SK-N-SH (cell line): ENCODE measurements around the gene CDIPT. TPM values are rescaled to one million over a fixed set of nuclear protein-coding genes. Genes with fewer than 3 reads are reported as not detected.

Experiments
- FOXJ3 ChIP-seq: sonication (generic); formaldehyde crosslinking; IDR thresholded peaks from 2 replicates; pipeline ENCODE4 v1.5.1; 2020; ENCODE audit warnings: mild to moderate bottlenecking, missing genetic modification reagents
- GATA2 ChIP-seq: sonication (generic); formaldehyde crosslinking; IDR thresholded peaks from 2 replicates; pipeline ENCODE4 v1.5.0; 2020; ENCODE audit warnings: mild to moderate bottlenecking, missing genetic modification reagents
- JUND ChIP-seq: IDR thresholded peaks from 2 replicates; pipeline ENCODE4 v1.4.0; 2012
- RCOR1 ChIP-seq: fragments of 150-350 bp; IDR thresholded peaks from 2 replicates; pipeline ENCODE4 v1.6.1; 2017; ENCODE audit warnings: antibody characterized with exemption, low read length
- RFX5 ChIP-seq: IDR thresholded peaks from 2 replicates; pipeline ENCODE4 v1.6.1; 2012; ENCODE audit warnings: mild to moderate bottlenecking, improper control_type of control experiment, low read length
- TAF1 ChIP-seq: IDR thresholded peaks from 2 replicates; pipeline ENCODE4 v1.6.1; 2012; ENCODE audit warnings: low read depth, mild to moderate bottlenecking, low read length, moderate library complexity, borderline replicate concordance
- TCF12 ChIP-seq: IDR thresholded peaks from 2 replicates; pipeline ENCODE4 v1.4.0; 2012
- TEAD4 ChIP-seq: IDR thresholded peaks from 2 replicates; pipeline ENCODE4 v1.4.0; 2012; ENCODE audit warnings: mild to moderate bottlenecking, borderline replicate concordance; ENCODE audit not compliant: insufficient read depth
- ZBTB33 ChIP-seq: IDR thresholded peaks from 2 replicates; pipeline ENCODE4 v1.4.0; 2012; ENCODE audit warnings: low read depth, borderline replicate concordance
- polyA plus RNA-seq, 3 experiments: library from polyadenylated mRNA; depleted of rRNA; stranded (reverse); fragments of >200 nt; gene quantifications; 2 replicates each; pipeline ENCODE4 v1.2.3, GENCODE V29; 2012
- TF ChIP-seq, protein P1 (sequence below): IDR thresholded peaks from 2 replicates; pipeline ENCODE4 v1.6.1; 2012; ENCODE audit warnings: mild to moderate bottlenecking, low read depth, low read length, moderate library complexity
- TF ChIP-seq, protein P2 (sequence below): IDR thresholded peaks from 2 replicates; pipeline ENCODE4 v1.4.0; 2012; ENCODE audit warnings: low read depth
- TF ChIP-seq, protein P3 (sequence below): fragments of 150-350 bp; IDR thresholded peaks from 2 replicates; pipeline ENCODE4 v1.6.1; 2016; ENCODE audit warnings: mild to moderate bottlenecking, low read depth, low read length

CDIPT gene
- polyA plus RNA-seq, 1 of the 3 experiments (the other 2 are of a cell fraction) = 90.7 TPM

- TF ChIP-seq, protein P1, sequence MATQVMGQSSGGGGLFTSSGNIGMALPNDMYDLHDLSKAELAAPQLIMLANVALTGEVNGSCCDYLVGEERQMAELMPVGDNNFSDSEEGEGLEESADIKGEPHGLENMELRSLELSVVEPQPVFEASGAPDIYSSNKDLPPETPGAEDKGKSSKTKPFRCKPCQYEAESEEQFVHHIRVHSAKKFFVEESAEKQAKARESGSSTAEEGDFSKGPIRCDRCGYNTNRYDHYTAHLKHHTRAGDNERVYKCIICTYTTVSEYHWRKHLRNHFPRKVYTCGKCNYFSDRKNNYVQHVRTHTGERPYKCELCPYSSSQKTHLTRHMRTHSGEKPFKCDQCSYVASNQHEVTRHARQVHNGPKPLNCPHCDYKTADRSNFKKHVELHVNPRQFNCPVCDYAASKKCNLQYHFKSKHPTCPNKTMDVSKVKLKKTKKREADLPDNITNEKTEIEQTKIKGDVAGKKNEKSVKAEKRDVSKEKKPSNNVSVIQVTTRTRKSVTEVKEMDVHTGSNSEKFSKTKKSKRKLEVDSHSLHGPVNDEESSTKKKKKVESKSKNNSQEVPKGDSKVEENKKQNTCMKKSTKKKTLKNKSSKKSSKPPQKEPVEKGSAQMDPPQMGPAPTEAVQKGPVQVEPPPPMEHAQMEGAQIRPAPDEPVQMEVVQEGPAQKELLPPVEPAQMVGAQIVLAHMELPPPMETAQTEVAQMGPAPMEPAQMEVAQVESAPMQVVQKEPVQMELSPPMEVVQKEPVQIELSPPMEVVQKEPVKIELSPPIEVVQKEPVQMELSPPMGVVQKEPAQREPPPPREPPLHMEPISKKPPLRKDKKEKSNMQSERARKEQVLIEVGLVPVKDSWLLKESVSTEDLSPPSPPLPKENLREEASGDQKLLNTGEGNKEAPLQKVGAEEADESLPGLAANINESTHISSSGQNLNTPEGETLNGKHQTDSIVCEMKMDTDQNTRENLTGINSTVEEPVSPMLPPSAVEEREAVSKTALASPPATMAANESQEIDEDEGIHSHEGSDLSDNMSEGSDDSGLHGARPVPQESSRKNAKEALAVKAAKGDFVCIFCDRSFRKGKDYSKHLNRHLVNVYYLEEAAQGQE = peak; percentile 64; the same call in 1 of the 2 replicates
- TF ChIP-seq TAF1 (peak; percentile 66; the same call in 1 of the 2 replicates), GATA2 (CRISPR knock-in tag) (no peak), TCF12 (peak; percentile 39; the same call in 1 of the 2 replicates), TEAD4 (no peak), FOXJ3 (CRISPR knock-in tag) (peak; percentile 26; the same call in 1 of the 2 replicates), RFX5 (no peak), RCOR1 (no peak), ZBTB33 (no peak), JUND (no peak; the same call in 1 of the 2 replicates)
- TF ChIP-seq, protein P2, sequence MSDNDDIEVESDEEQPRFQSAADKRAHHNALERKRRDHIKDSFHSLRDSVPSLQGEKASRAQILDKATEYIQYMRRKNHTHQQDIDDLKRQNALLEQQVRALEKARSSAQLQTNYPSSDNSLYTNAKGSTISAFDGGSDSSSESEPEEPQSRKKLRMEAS = peak; percentile 96
- TF ChIP-seq, protein P3, sequence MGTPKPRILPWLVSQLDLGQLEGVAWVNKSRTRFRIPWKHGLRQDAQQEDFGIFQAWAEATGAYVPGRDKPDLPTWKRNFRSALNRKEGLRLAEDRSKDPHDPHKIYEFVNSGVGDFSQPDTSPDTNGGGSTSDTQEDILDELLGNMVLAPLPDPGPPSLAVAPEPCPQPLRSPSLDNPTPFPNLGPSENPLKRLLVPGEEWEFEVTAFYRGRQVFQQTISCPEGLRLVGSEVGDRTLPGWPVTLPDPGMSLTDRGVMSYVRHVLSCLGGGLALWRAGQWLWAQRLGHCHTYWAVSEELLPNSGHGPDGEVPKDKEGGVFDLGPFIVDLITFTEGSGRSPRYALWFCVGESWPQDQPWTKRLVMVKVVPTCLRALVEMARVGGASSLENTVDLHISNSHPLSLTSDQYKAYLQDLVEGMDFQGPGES = no peak
Observed at GRCh38 chr16:29900102-29900887, 37.3 kb upstream of the CDIPT start, which contains the start of gene ASPHD1 (continued).
